ENCODE measurements around the gene NOS1AP.

NOS1AP gene

GRCh38 chr1:162373541-162374260, 304.2 kb downstream of the NOS1AP start:
- DNase-seq: no peak

GRCh38 chr1:162374406-162374805, 304.9 kb downstream of the NOS1AP start:
- DNase-seq: no peak

- no peak for DNase-seq
Measured at GRCh38 chr1:162375463-162375862, 306.0 kb downstream of the NOS1AP start.

GRCh38 chr1:162376691-162377090, 307.2 kb downstream of the NOS1AP start, which contains the start of gene SPATA46:
TSS of gene SPATA46 (minus strand) at chr1:162376854. CDS start at chr1:162376790, 64 bp downstream.
- no peak for DNase-seq

GRCh38 chr1:162380061-162380846, 310.8 kb downstream of the NOS1AP start:
- DNase-seq: no peak

GRCh38 chr1:162381383-162381782, 311.9 kb downstream of the NOS1AP start, which contains the start of gene C1orf226:
TSS of gene C1orf226 (plus strand) at chr1:162381728. CDS start at chr1:162381902, 174 bp downstream.
- DNase-seq: no peak

GRCh38 chr1:162381941-162382750, 312.7 kb downstream of the NOS1AP start:
- no peak for DNase-seq

- no peak for DNase-seq
Measured at GRCh38 chr1:162383091-162383490, 313.6 kb downstream of the NOS1AP start.

GRCh38 chr1:162383516-162383915, 314.0 kb downstream of the NOS1AP start:
- DNase-seq: no peak

GRCh38 chr1:162384116-162384515, 314.6 kb downstream of the NOS1AP start:
- DNase-seq: no peak

GRCh38 chr1:162384601-162385279, 315.2 kb downstream of the NOS1AP start:
- DNase-seq: no peak

GRCh38 chr1:162385280-162385623, 315.8 kb downstream of the NOS1AP start:
- no peak for DNase-seq

- no peak for DNase-seq
Measured at GRCh38 chr1:162385702-162386101, 316.2 kb downstream of the NOS1AP start.

GRCh38 chr1:162386292-162387225, 317.1 kb downstream of the NOS1AP start:
- DNase-seq: no peak

- DNase-seq: no peak
Measured at GRCh38 chr1:162387226-162388082, 318.0 kb downstream of the NOS1AP start.

GRCh38 chr1:162388083-162388594, 318.6 kb downstream of the NOS1AP start:
- no peak for DNase-seq

- DNase-seq: no peak
Measured at GRCh38 chr1:162388615-162389014, 319.1 kb downstream of the NOS1AP start.

- DNase-seq: no peak
Measured at GRCh38 chr1:162389021-162389818, 319.7 kb downstream of the NOS1AP start.

- no peak for DNase-seq
Measured at GRCh38 chr1:162389971-162390370, 320.5 kb downstream of the NOS1AP start.
